ENCODE data around the gene PROCA1.

DNA sequence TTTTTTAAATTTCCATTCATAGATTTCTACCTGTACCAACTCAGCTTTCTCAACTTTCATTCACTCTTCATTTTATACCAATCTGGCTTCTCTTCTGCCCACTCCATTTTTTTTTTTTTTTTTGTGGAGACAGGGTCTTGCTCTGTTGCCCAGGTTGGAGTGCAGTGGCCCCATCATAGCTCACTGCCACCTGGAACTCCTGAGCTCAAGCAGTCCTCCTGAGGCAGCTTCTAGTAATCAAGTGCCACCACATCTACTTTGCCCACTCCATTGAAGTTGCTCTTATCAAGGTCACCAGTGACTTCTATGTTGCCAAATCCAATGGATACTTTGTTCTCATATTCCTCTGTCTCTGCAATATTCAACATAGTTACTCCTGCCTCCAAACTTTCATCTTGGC is 48.0 kb downstream of the PROCA1 start:
- TF ChIP-seq, protein P1, sequence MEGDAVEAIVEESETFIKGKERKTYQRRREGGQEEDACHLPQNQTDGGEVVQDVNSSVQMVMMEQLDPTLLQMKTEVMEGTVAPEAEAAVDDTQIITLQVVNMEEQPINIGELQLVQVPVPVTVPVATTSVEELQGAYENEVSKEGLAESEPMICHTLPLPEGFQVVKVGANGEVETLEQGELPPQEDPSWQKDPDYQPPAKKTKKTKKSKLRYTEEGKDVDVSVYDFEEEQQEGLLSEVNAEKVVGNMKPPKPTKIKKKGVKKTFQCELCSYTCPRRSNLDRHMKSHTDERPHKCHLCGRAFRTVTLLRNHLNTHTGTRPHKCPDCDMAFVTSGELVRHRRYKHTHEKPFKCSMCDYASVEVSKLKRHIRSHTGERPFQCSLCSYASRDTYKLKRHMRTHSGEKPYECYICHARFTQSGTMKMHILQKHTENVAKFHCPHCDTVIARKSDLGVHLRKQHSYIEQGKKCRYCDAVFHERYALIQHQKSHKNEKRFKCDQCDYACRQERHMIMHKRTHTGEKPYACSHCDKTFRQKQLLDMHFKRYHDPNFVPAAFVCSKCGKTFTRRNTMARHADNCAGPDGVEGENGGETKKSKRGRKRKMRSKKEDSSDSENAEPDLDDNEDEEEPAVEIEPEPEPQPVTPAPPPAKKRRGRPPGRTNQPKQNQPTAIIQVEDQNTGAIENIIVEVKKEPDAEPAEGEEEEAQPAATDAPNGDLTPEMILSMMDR (IDR thresholded peaks at IDR 0.05; ENCODE audit: low read depth, low read length) = no peak
- no peak for TF ChIP-seq EZH2phosphoT487 (IDR thresholded peaks at IDR 0.05; ENCODE audit: low read depth)

Data from OCI-LY3 (cell line).